Chondrocyte (in vitro differentiated cells): ENCODE data around the gene THNSL1. TPM values are rescaled to one million over a fixed set of nuclear protein-coding genes. Genes with fewer than 3 reads are reported as not detected.
A peak's percentile ranks its signal among the peaks of the same experiment; 100 is the strongest.

Source experiments
- DNase-seq: peaks from one replicate; pipeline ENCODE4 v3.0.0; 2021; ENCODE audit warnings: mixed read lengths, low spot score
- H3K27ac Mint-ChIP-seq: one replicate; pipeline ENCODE4 v1.8.0; 2021; ENCODE audit warnings: mild to moderate bottlenecking, moderate library complexity, mixed read lengths; ENCODE audit not compliant: unreplicated experiment
- H3K27me3 Mint-ChIP-seq: 2 replicates; pipeline ENCODE4 v1.8.0; 2021; ENCODE audit warnings: low read depth, mixed read lengths
- H3K36me3 Mint-ChIP-seq: 2 replicates; pipeline ENCODE4 v1.8.0; 2021; ENCODE audit warnings: low read depth, mixed read lengths
- H3K4me1 Mint-ChIP-seq: 2 replicates; pipeline ENCODE4 v1.8.0; 2021; ENCODE audit warnings: low read depth, mild to moderate bottlenecking, mixed read lengths
- H3K4me3 Mint-ChIP-seq: one replicate; pipeline ENCODE4 v1.8.0; 2021; ENCODE audit warnings: mild to moderate bottlenecking, moderate library complexity, mixed read lengths; ENCODE audit not compliant: unreplicated experiment
- H3K9me3 Mint-ChIP-seq: 2 replicates; pipeline ENCODE4 v1.8.0; 2021; ENCODE audit warnings: low read depth, mixed read lengths
- CTCF ChIP-seq: fragments of 200-600 bp; sonication (generic); IDR thresholded peaks from 2 replicates; pipeline ENCODE4 v1.5.0; 2021; ENCODE audit warnings: antibody characterized with exemption, mild to moderate bottlenecking, moderate library complexity
- total RNA-seq: library from RNA; stranded (reverse); gene quantifications from 3 replicates; pipeline ENCODE4 v1.2.1, GENCODE V29; 2021

THNSL1 gene
- total RNA-seq, 1 donor from 2014 or later: 3.0 TPM

GRCh38 chr10:25052012-25052411, 35.6 kb downstream of the THNSL1 start:
- peaks cover 11% of the 10 kb centered on the region for H3K36me3 Mint-ChIP-seq
- H3K4me3 Mint-ChIP-seq: no peak overlapping the region

GRCh38 chr10:25056726-25057125, 40.3 kb downstream of the THNSL1 start:
- Mint-ChIP-seq H3K27ac (no peak overlapping the region), H3K36me3 (no peaks in the 10 kb centered on the region), H3K9me3 (no peaks in the 10 kb centered on the region), H3K27me3 (no peaks in the 10 kb centered on the region), H3K4me3 (no peak overlapping the region), H3K4me1 (peaks cover 26% of the 10 kb centered on the region)
- no peak for DNase-seq
- no peak for TF ChIP-seq CTCF

More at GRCh38 chr10:25052012-25052411, 35.6 kb downstream of the THNSL1 start:
- Mint-ChIP-seq H3K4me1 (peaks cover 18% of the 10 kb centered on the region), H3K27me3 (no peaks in the 10 kb centered on the region), H3K27ac (no peak overlapping the region), H3K9me3 (peaks cover 5% of the 10 kb centered on the region)
- no peak for DNase-seq
- TF ChIP-seq CTCF: no peak

- no peak overlapping the region for H3K27ac Mint-ChIP-seq
- peaks cover 38% of the 10 kb centered on the region for H3K4me1 Mint-ChIP-seq
- no peak for DNase-seq
- no peaks in the 10 kb centered on the region for H3K9me3 Mint-ChIP-seq
- no peak for TF ChIP-seq CTCF
- H3K27me3 Mint-ChIP-seq: no peaks in the 10 kb centered on the region
- no peaks in the 10 kb centered on the region for H3K36me3 Mint-ChIP-seq
- H3K4me3 Mint-ChIP-seq: no peak overlapping the region
Observed at GRCh38 chr10:25057886-25058285, 41.5 kb downstream of the THNSL1 start.

DNA sequence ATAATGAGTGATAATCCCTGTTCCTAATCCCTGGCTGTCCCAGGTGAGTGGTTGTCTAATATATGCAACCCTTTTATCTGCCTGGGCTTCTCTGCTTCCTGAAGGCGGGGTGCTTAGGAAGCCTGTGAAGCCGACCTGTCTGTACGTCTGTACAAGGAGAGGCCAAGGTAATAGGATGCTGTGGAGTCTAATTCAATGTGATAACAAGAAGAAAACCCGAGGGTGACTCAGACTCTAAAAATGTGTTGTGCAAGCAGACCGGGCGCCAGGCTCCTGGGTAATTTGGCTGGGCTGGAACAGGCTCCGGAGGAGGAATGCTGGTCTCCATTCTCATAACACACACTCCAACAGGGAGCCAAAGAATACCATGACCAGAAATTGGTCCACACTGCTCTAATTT, 43.6 kb downstream of the THNSL1 start:
- no peak overlapping the region for H3K4me3 Mint-ChIP-seq
- H3K27ac Mint-ChIP-seq: peak overlapping the region; percentile 75
- no peak for TF ChIP-seq CTCF
- no peaks in the 10 kb centered on the region for H3K27me3 Mint-ChIP-seq
- DNase-seq: no peak
- H3K36me3 Mint-ChIP-seq: no peaks in the 10 kb centered on the region
- H3K4me1 Mint-ChIP-seq: peaks cover 48% of the 10 kb centered on the region
- no peaks in the 10 kb centered on the region for H3K9me3 Mint-ChIP-seq

GRCh38 chr10:25061125-25061524, 44.7 kb downstream of the THNSL1 start:
- TF ChIP-seq CTCF: no peak
- peaks cover 8% of the 10 kb centered on the region for H3K9me3 Mint-ChIP-seq
- peaks cover 50% of the 10 kb centered on the region for H3K4me1 Mint-ChIP-seq
- no peak for DNase-seq
- no peaks in the 10 kb centered on the region for H3K27me3 Mint-ChIP-seq
- H3K27ac Mint-ChIP-seq: peak overlapping the region; percentile 98
- H3K36me3 Mint-ChIP-seq: no peaks in the 10 kb centered on the region
- H3K4me3 Mint-ChIP-seq: no peak overlapping the region
